Trophoblast cell (in vitro differentiated cells and primary cell): ENCODE data around the gene TIMP3.

Experiments
- DNase-seq, 2 donors: peaks; one replicate each; pipeline ENCODE4 v3.0.0-alpha.2; 2016
- H2AFZ ChIP-seq: 2 replicates; pipeline ENCODE4 v1.6.1; 2013; ENCODE audit warnings: low read length, moderate library complexity, mild to moderate bottlenecking; ENCODE audit not compliant: insufficient read depth, poor library complexity
- H2AK5ac ChIP-seq: 2 replicates; pipeline ENCODE4 v1.6.1; 2013; ENCODE audit warnings: mild to moderate bottlenecking, low read length
- H2BK120ac ChIP-seq: 2 replicates; pipeline ENCODE4 v1.6.1; 2013; ENCODE audit warnings: low read length, mild to moderate bottlenecking, moderate library complexity; ENCODE audit not compliant: insufficient read depth, poor library complexity
- H2BK12ac ChIP-seq: 2 replicates; pipeline ENCODE4 v1.6.1; 2013; ENCODE audit warnings: mild to moderate bottlenecking, low read length, moderate library complexity
- H2BK5ac ChIP-seq: 2 replicates; pipeline ENCODE4 v1.6.1; 2013; ENCODE audit warnings: low read length, low read depth, moderate library complexity, mild to moderate bottlenecking; ENCODE audit not compliant: poor library complexity
- H3K14ac ChIP-seq: 2 replicates; pipeline ENCODE4 v1.6.1; 2013; ENCODE audit warnings: mild to moderate bottlenecking, low read length
- H3K18ac ChIP-seq: 2 replicates; pipeline ENCODE4 v1.6.1; 2013; ENCODE audit warnings: mild to moderate bottlenecking, low read length
- H3K23ac ChIP-seq: 2 replicates; pipeline ENCODE4 v1.6.1; 2013; ENCODE audit warnings: low read length
- H3K27ac ChIP-seq: 2 replicates; pipeline ENCODE4 v1.5.1; 2013; ENCODE audit warnings: low read depth, mild to moderate bottlenecking, inconsistent platforms, low read length, moderate library complexity
- H3K27me3 ChIP-seq: 2 replicates; pipeline ENCODE4 v1.6.1; 2013; ENCODE audit warnings: inconsistent platforms, mild to moderate bottlenecking, low read length, moderate library complexity; ENCODE audit not compliant: insufficient read depth
- H3K36me3 ChIP-seq, 2 experiments: 1 replicate in 1 of 2; 2 replicates in 1 of 2; pipeline ENCODE4 v1.6.1; 2013; ENCODE audit warnings: low read length in 2 of 2, mild to moderate bottlenecking in 2 of 2, moderate library complexity in 1 of 2; ENCODE audit not compliant: insufficient read depth in 2 of 2, control insufficient read depth in 1 of 2
- H3K4ac ChIP-seq: 2 replicates; pipeline ENCODE4 v1.6.1; 2013; ENCODE audit warnings: low read depth, mild to moderate bottlenecking, low read length, moderate library complexity
- H3K4me1 ChIP-seq, 2 experiments: 1 replicate in 1 of 2; 2 replicates in 1 of 2; pipeline ENCODE4 v1.6.1; 2013; ENCODE audit warnings: low read length in 2 of 2, mild to moderate bottlenecking in 2 of 2, moderate library complexity in 1 of 2; ENCODE audit not compliant: insufficient read depth in 2 of 2, control insufficient read depth in 1 of 2
- H3K4me2 ChIP-seq: 2 replicates; pipeline ENCODE4 v1.6.1; 2013; ENCODE audit warnings: inconsistent platforms, mild to moderate bottlenecking, low read length, moderate library complexity
- H3K4me3 ChIP-seq: 2 replicates; pipeline ENCODE4 v1.5.1; 2013; ENCODE audit warnings: mild to moderate bottlenecking, low read depth, low read length, inconsistent platforms
- H3K79me1 ChIP-seq: one replicate; pipeline ENCODE4 v1.6.1; 2013; ENCODE audit warnings: low read length
- H3K79me2 ChIP-seq: 2 replicates; pipeline ENCODE4 v1.6.1; 2013; ENCODE audit warnings: low read length, mild to moderate bottlenecking; ENCODE audit not compliant: control insufficient read depth, insufficient read depth, poor library complexity
- H3K9ac ChIP-seq: 2 replicates; pipeline ENCODE4 v1.6.1; 2013; ENCODE audit warnings: mild to moderate bottlenecking, low read length
- H3K9me3 ChIP-seq: 2 replicates; pipeline ENCODE4 v1.6.1; 2013; ENCODE audit warnings: low read depth, mild to moderate bottlenecking, control low read depth, inconsistent platforms, low read length; ENCODE audit not compliant: insufficient read depth
- H4K12ac ChIP-seq: 2 replicates; pipeline ENCODE4 v1.6.1; 2013; ENCODE audit warnings: low read depth, mild to moderate bottlenecking, low read length, moderate library complexity
- H4K8ac ChIP-seq: 2 replicates; pipeline ENCODE4 v1.6.1; 2013; ENCODE audit warnings: low read depth, mild to moderate bottlenecking, low read length, moderate library complexity
- H4K91ac ChIP-seq: one replicate; pipeline ENCODE4 v1.6.1; 2013; ENCODE audit warnings: low read depth, mild to moderate bottlenecking, low read length, moderate library complexity
- WGBS: extraction: QIAGEN DNeasy Blood & Tissue Kit; methylation state at CpG from one replicate; pipeline ENCODE4 v1.1.7; 2013; ENCODE audit warnings: missing lambda C conversion rate; ENCODE audit not compliant: insufficient read length, insufficient coverage; ENCODE audit errors: extremely low coverage; 5-methylcytosine and 5-hydroxymethylcytosine counted together

The TIMP3 gene

DNA sequence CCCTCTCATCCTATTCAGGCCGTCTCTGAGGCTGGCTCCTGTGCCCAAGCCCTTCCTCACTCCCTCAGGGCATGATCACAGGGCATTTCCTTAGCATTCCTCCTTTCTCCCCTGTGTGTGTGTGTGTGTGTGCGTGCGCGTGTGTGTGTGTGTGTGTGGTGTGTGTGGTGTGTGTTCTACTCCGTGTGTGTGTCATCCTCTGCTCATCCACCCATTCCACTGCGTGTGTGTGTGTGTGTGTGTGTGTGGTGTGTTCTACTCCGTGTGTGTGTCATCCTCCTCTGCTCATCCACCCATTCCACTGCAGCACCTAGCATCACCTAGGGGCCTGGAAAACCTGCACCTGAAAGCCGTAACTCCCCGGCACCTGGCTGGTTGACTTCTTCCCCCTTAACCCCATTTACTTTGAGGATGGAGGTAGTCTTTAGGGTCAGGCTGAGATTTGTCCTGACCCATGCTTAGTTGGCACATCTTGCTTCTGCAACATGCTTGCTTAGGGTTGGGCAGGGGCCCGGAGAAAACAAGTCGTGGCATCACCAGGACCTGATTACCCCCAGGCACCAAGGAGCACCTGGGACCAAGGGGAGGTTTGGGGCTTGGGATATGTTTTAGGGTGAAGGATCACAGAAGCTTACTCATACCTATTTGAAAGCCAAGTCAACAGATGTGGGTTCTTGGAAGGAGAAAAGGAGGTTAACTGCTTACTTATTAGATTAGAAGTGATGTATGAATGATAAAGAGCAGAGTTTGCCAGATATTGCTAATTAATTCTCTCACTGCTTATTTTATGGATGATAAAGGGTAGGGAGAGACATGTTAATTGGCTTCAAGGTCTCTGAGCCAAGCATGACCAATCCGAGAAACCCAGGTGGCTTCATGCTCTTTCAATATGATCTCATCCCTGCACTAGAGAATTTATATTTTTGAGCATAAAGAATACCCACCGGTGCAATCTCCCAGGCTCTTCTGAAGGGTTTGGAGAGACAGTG is 18.9 kb downstream of the TIMP3 start:
- no peak overlapping the region for H3K14ac ChIP-seq
- H3K79me2 ChIP-seq: peaks cover 2% of the 10 kb centered on the region
- no peak overlapping the region for H2BK5ac ChIP-seq
- H2AFZ ChIP-seq: no peak overlapping the region
- H3K79me1 ChIP-seq: peaks cover 2% of the 10 kb centered on the region
- H2AK5ac ChIP-seq: no peak overlapping the region
- no peaks in the 10 kb centered on the region for H3K27me3 ChIP-seq
- H3K4me3 ChIP-seq: no peak overlapping the region
- H3K4ac ChIP-seq: no peak overlapping the region
- H3K36me3 ChIP-seq: peaks cover 44 to 49% of the 10 kb centered on the region in 2 experiments
- H4K8ac ChIP-seq: no peak overlapping the region
- no CpG with 5 or more reads among the region's 13 CpGs for WGBS
- H3K9ac ChIP-seq: no peak overlapping the region
- peak overlapping the region; percentile 2 for H3K18ac ChIP-seq
- no peak overlapping the region for H3K27ac ChIP-seq
- H4K12ac ChIP-seq: no peak overlapping the region
- H2BK12ac ChIP-seq: no peak overlapping the region
- no peaks in the 10 kb centered on the region for H3K9me3 ChIP-seq
- DNase-seq: no peak
- no peak overlapping the region for H2BK120ac ChIP-seq
- H4K91ac ChIP-seq: no peak overlapping the region
- H3K4me1 ChIP-seq: peaks cover 15 to 19% of the 10 kb centered on the region in 2 experiments
- H3K4me2 ChIP-seq: no peak overlapping the region
- H3K23ac ChIP-seq: no peak overlapping the region

DNA sequence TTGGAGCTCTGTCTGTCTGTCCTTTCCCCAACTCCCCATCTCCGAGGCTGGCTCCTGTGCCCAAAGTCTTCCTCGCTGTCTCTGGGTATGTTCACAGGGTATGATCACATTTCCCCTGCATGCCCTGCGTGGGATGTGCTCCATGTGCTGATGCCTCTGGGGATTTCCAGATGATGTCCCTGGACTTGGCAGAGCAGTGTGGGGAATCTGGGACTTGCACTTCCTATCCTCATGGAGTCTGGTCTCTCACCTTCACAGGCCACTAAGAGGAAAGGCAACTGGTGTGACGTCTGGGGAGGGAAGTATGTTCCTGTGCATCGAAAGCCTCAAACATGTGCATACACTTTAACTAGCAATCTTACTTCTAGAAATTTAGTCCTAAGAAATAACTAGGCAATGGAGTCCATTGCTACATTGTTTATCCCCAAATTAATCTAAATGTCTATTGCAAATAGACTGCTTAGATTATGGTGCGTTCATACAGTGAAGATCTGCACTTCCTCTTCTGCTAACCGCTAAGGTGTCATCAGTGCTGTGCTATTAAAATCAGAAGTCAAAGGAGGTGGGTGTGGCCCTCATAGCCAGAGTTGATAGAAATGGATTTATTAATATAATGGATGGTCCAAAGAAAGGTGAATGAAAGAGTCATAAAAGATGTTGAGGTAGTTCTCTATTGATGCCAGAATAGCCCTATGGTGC is 20.8 kb downstream of the TIMP3 start:
- no CpG with 5 or more reads among the region's 7 CpGs for WGBS
- Histone ChIP-seq H3K9ac (no peak overlapping the region), H2BK12ac (no peak overlapping the region), H3K79me1 (peaks cover 2% of the 10 kb centered on the region), H2AFZ (no peak overlapping the region), H3K4me3 (no peak overlapping the region), H3K4me2 (no peak overlapping the region), H4K8ac (peak overlapping the region; percentile 29), H3K36me3 (peaks cover 45 to 46% of the 10 kb centered on the region in 2 experiments), H2BK120ac (no peak overlapping the region), H3K4ac (peak overlapping the region; percentile 14), H3K27me3 (no peaks in the 10 kb centered on the region), H3K18ac (no peak overlapping the region), H3K9me3 (no peaks in the 10 kb centered on the region), H3K27ac (no peak overlapping the region), H3K14ac (no peak overlapping the region), H2BK5ac (no peak overlapping the region), H4K12ac (no peak overlapping the region), H3K4me1 (peaks cover 8 to 17% of the 10 kb centered on the region in 2 experiments), H3K79me2 (no peaks in the 10 kb centered on the region), H2AK5ac (no peak overlapping the region), H4K91ac (no peak overlapping the region), H3K23ac (no peak overlapping the region)
- peak in 1 of 2 donors; percentile 47 for DNase-seq

DNA sequence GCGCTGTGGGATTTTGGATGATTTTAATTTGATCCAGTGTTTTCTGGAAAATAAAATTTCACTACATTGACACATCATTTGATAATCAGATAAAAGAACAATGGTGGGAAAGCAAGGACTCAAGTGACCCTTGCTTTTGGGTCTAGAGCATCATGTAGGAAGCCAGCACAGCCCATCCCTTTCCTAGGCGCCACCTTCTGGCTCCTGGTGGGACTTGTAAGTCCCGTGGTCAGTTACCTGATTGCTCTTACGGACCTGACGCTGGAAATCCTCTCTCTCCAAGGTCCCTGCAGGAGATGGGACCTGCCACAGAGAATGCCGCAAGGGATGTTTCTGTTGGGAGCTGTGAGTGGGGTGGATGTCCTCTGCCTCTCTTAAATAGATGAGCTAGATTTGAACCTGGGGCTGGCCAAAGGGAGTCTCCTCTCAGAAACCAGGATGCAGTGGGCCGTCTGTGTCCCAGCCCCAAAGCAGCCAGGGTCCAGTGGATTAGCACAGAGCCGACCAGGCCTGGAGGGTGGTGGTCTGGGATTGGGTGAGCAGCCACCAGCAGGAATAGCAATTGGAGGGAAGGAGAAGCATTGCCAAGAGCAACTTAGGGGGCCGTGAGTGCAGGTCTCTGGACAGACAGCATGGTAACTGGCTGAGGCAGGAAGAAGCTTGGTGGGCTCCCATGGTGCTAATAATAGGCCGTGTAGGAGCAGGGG is 21.7 kb downstream of the TIMP3 start:
- WGBS: no CpG with 5 or more reads among the region's 10 CpGs

More for the DNA sequence above, 21.7 kb downstream of the TIMP3 start:
- Histone ChIP-seq H4K91ac (no peak overlapping the region), H3K18ac (peak overlapping the region; percentile 38), H2BK12ac (no peak overlapping the region), H3K79me1 (peaks cover 2% of the 10 kb centered on the region), H3K27ac (no peak overlapping the region), H3K14ac (no peak overlapping the region), H2BK120ac (no peak overlapping the region), H4K8ac (no peak overlapping the region), H3K23ac (no peak overlapping the region), H3K4ac (no peak overlapping the region), H3K4me3 (no peak overlapping the region), H3K79me2 (no peaks in the 10 kb centered on the region), H4K12ac (peak overlapping the region; percentile 7), H3K36me3 (peaks cover 43 to 46% of the 10 kb centered on the region in 2 experiments), H3K9ac (no peak overlapping the region), H3K27me3 (no peaks in the 10 kb centered on the region), H2BK5ac (no peak overlapping the region), H2AFZ (peak overlapping the region; percentile 19), H3K4me1 (peaks cover 5 to 13% of the 10 kb centered on the region in 2 experiments), H2AK5ac (no peak overlapping the region), H3K4me2 (no peak overlapping the region), H3K9me3 (no peaks in the 10 kb centered on the region)
- peak; percentile 77 to 80 for DNase-seq
